ENCODE results near the gene SORCS2.

Gene SORCS2

GRCh38 chr4:7428261-7429068, 236.1 kb downstream of the SORCS2 start:
- no peak for DNase-seq (ENCODE audit: low spot score)

- DNase-seq (ENCODE audit: low spot score) = no peak
These were observed 236.7 kb downstream of the SORCS2 start for GRCh38 chr4:7429069-7429416.

- no peak for DNase-seq (ENCODE audit: low spot score)
These were observed 237.3 kb downstream of the SORCS2 start for GRCh38 chr4:7429601-7430078.

- no peak for DNase-seq (ENCODE audit: low spot score)
These were observed 238.1 kb downstream of the SORCS2 start for GRCh38 chr4:7430368-7430964.

- no peak for DNase-seq (ENCODE audit: low spot score)
These were observed 238.8 kb downstream of the SORCS2 start for GRCh38 chr4:7430965-7431695.

GRCh38 chr4:7431696-7432530, 239.6 kb downstream of the SORCS2 start:
- no peak for DNase-seq (ENCODE audit: low spot score)

GRCh38 chr4:7432531-7433375, 240.4 kb downstream of the SORCS2 start:
- DNase-seq (ENCODE audit: low spot score) = no peak

GRCh38 chr4:7433376-7434140, 241.2 kb downstream of the SORCS2 start:
- DNase-seq (ENCODE audit: low spot score) = no peak

- no peak for DNase-seq (ENCODE audit: low spot score)
These were observed 241.9 kb downstream of the SORCS2 start for GRCh38 chr4:7434141-7434765.

- no peak for DNase-seq (ENCODE audit: low spot score)
These were observed 242.4 kb downstream of the SORCS2 start, which contains the start of gene PSAPL1 for GRCh38 chr4:7434766-7435150. TSS of gene PSAPL1 (minus strand) at chr4:7434930. CDS start at chr4:7434879, 51 bp downstream.

- no peak for DNase-seq (ENCODE audit: low spot score)
These were observed 243.2 kb downstream of the SORCS2 start for GRCh38 chr4:7435471-7436061.

- no peak for DNase-seq (ENCODE audit: low spot score)
These were observed 243.9 kb downstream of the SORCS2 start for GRCh38 chr4:7436256-7436655.

GRCh38 chr4:7439699-7440098, 247.4 kb downstream of the SORCS2 start:
- no peak for DNase-seq (ENCODE audit: low spot score)

GRCh38 chr4:7441201-7441600, 248.9 kb downstream of the SORCS2 start:
- no peak for DNase-seq (ENCODE audit: low spot score)

GRCh38 chr4:7442574-7443162, 250.3 kb downstream of the SORCS2 start:
- DNase-seq (ENCODE audit: low spot score) = no peak

- DNase-seq (ENCODE audit: low spot score) = no peak
These were observed 252.0 kb downstream of the SORCS2 start for GRCh38 chr4:7444314-7444713.

- no peak for DNase-seq (ENCODE audit: low spot score)
These were observed 252.4 kb downstream of the SORCS2 start for GRCh38 chr4:7444731-7445130.

- no peak for DNase-seq (ENCODE audit: low spot score)
These were observed 254.9 kb downstream of the SORCS2 start for GRCh38 chr4:7447236-7447635.

- no peak for DNase-seq (ENCODE audit: low spot score)
These were observed 255.7 kb downstream of the SORCS2 start for GRCh38 chr4:7448036-7448435.
